Ishikawa (cell line): ENCODE results near the gene FER.

ENCODE experiments used
- CEBPB ChIP-seq: IDR thresholded peaks from 2 replicates; pipeline ENCODE4 v1.6.1; 2012
- CREB1 ChIP-seq: IDR thresholded peaks from 2 replicates; pipeline ENCODE4 v1.6.1; 2012; ENCODE audit warnings: low read depth
- EGR1 ChIP-seq: IDR thresholded peaks from 2 replicates; pipeline ENCODE4 v1.6.1; 2012
- EP300 ChIP-seq: IDR thresholded peaks from 2 replicates; pipeline ENCODE4 v1.6.1; 2012; ENCODE audit warnings: borderline replicate concordance
- FOXM1 ChIP-seq: IDR thresholded peaks from 2 replicates; pipeline ENCODE4 v1.6.1; 2012; ENCODE audit warnings: low read depth, borderline replicate concordance
- NFIC ChIP-seq: IDR thresholded peaks from 2 replicates; pipeline ENCODE4 v1.6.1; 2012
- RAD21 ChIP-seq: IDR thresholded peaks from 2 replicates; pipeline ENCODE4 v1.6.1; 2012; ENCODE audit warnings: low read depth
- TAF1 ChIP-seq: IDR thresholded peaks from 2 replicates; pipeline ENCODE4 v1.6.1; 2012; ENCODE audit warnings: low read depth, mild to moderate bottlenecking
- TCF12 ChIP-seq: IDR thresholded peaks from 2 replicates; pipeline ENCODE4 v1.6.1; 2012; ENCODE audit warnings: low read depth
- TEAD4 ChIP-seq: IDR thresholded peaks from 2 replicates; pipeline ENCODE4 v1.6.1; 2012
- YY1 ChIP-seq: IDR thresholded peaks from 2 replicates; pipeline ENCODE4 v1.6.1; 2012; ENCODE audit warnings: low read depth
- ZBTB7A ChIP-seq: IDR thresholded peaks from 2 replicates; pipeline ENCODE4 v1.6.1; 2012; ENCODE audit warnings: low read depth
- TF ChIP-seq, protein P1 (sequence below): IDR thresholded peaks from 2 replicates; pipeline ENCODE4 v1.6.1; 2012; ENCODE audit warnings: low read depth, mild to moderate bottlenecking
- TF ChIP-seq, protein P2 (sequence below): IDR thresholded peaks from 2 replicates; pipeline ENCODE4 v1.6.1; 2012
- TF ChIP-seq, protein P3 (sequence below): IDR thresholded peaks from 2 replicates; pipeline ENCODE4 v1.6.1; 2012

FER gene

DNA sequence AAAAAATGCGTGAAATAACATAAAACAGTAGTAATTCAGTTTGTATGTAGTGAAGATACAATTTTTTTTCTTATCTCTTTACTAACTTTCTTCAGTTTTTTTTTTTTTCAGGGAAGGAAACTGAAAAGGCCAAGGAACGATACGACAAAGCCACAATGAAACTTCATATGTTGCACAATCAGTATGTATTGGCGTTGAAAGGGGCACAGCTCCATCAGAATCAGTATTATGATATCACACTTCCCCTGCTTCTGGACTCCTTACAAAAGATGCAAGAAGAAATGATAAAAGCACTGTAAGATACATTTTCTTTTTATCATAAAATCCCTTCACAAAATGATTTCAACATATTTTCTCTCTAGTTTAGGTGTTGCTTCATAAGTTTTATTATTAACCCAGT, 120.0 kb downstream of the FER start:
- TF ChIP-seq TAF1 (no peak), EGR1 (no peak), CREB1 (no peak), TCF12 (no peak), RAD21 (no peak), TEAD4 (no peak), EP300 (no peak), FOXM1 (no peak), NFIC (no peak), ZBTB7A (no peak)
- TF ChIP-seq, protein P1, sequence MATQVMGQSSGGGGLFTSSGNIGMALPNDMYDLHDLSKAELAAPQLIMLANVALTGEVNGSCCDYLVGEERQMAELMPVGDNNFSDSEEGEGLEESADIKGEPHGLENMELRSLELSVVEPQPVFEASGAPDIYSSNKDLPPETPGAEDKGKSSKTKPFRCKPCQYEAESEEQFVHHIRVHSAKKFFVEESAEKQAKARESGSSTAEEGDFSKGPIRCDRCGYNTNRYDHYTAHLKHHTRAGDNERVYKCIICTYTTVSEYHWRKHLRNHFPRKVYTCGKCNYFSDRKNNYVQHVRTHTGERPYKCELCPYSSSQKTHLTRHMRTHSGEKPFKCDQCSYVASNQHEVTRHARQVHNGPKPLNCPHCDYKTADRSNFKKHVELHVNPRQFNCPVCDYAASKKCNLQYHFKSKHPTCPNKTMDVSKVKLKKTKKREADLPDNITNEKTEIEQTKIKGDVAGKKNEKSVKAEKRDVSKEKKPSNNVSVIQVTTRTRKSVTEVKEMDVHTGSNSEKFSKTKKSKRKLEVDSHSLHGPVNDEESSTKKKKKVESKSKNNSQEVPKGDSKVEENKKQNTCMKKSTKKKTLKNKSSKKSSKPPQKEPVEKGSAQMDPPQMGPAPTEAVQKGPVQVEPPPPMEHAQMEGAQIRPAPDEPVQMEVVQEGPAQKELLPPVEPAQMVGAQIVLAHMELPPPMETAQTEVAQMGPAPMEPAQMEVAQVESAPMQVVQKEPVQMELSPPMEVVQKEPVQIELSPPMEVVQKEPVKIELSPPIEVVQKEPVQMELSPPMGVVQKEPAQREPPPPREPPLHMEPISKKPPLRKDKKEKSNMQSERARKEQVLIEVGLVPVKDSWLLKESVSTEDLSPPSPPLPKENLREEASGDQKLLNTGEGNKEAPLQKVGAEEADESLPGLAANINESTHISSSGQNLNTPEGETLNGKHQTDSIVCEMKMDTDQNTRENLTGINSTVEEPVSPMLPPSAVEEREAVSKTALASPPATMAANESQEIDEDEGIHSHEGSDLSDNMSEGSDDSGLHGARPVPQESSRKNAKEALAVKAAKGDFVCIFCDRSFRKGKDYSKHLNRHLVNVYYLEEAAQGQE: no peak
- TF ChIP-seq, protein P2, sequence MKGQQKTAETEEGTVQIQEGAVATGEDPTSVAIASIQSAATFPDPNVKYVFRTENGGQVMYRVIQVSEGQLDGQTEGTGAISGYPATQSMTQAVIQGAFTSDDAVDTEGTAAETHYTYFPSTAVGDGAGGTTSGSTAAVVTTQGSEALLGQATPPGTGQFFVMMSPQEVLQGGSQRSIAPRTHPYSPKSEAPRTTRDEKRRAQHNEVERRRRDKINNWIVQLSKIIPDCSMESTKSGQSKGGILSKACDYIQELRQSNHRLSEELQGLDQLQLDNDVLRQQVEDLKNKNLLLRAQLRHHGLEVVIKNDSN: no peak
- TF ChIP-seq, protein P3, sequence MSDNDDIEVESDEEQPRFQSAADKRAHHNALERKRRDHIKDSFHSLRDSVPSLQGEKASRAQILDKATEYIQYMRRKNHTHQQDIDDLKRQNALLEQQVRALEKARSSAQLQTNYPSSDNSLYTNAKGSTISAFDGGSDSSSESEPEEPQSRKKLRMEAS: no peak

DNA sequence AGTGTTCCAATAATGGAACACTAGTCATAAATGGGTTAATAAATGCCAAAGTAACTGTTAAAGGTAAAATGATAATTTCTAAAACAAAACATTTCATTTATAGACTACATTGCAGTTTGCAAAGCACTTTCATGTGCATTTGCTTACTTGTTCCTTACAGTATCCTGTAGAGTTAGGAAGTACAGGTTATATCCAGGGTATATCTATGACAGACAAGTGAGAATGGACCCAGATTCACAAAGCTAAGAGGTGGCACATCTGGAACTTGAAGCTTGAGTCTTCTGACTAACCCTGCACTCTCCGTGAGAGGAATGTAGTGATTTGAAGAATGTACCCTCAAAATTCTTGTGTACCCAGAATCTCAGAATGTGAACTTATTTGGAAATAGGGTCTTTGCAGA, 121.4 kb downstream of the FER start:
- TF ChIP-seq TEAD4 (no peak), TAF1 (no peak), CREB1 (no peak), YY1 (no peak), NFIC (no peak), CEBPB (no peak), EP300 (no peak), TCF12 (no peak), EGR1 (no peak)

GRCh38 chr5:108876451-108876850, 128.8 kb downstream of the FER start:
- TF ChIP-seq CEBPB: no peak

- TF ChIP-seq RAD21 (no peak), EGR1 (no peak), TCF12 (no peak), ZBTB7A (no peak), YY1 (no peak), CREB1 (no peak), FOXM1 (no peak), EP300 (no peak), NFIC (no peak), TEAD4 (no peak), CEBPB (no peak), TAF1 (no peak)
- TF ChIP-seq, protein P3: no peak
- TF ChIP-seq, protein P2: no peak
- TF ChIP-seq, protein P1: no peak
These were observed 131.1 kb downstream of the FER start for GRCh38 chr5:108878756-108879155.

- TF ChIP-seq NFIC (no peak), TAF1 (no peak), FOXM1 (no peak), EP300 (no peak), TEAD4 (no peak), TCF12 (no peak), YY1 (no peak), RAD21 (no peak), CEBPB (no peak), CREB1 (no peak), EGR1 (no peak), ZBTB7A (no peak)
- TF ChIP-seq, protein P1: no peak
- TF ChIP-seq, protein P3: no peak
- TF ChIP-seq, protein P2: no peak
These were observed 133.4 kb downstream of the FER start for GRCh38 chr5:108881133-108881532.
